Fibroblast of lung (primary cell): ENCODE measurements around the gene HOXC6. TPM values are rescaled to one million over a fixed set of nuclear protein-coding genes. Genes with fewer than 3 reads are reported as not detected.

Source experiments
- DNase-seq, 2 donors: peaks; one replicate each; pipeline versions ENCODE4 v3.0.0 to v3.0.0-alpha.2; 2010; ENCODE audit warnings: low read depth in 2 of 2
- H2AFZ ChIP-seq: 2 replicates; pipeline ENCODE4 v1.5.1; 2012; ENCODE audit warnings: low read length, control low read depth, inconsistent platforms
- H3K27ac ChIP-seq: 2 replicates; pipeline ENCODE4 v1.5.1; 2011; ENCODE audit warnings: low read length, control low read depth; ENCODE audit not compliant: insufficient read depth
- H3K27me3 ChIP-seq: 2 replicates; pipeline ENCODE4 v1.5.1; 2011; ENCODE audit warnings: mild to moderate bottlenecking, low read length; ENCODE audit not compliant: control insufficient read depth, insufficient read depth
- H3K36me3 ChIP-seq: 2 replicates; pipeline ENCODE4 v1.5.1; 2011; ENCODE audit warnings: low read length; ENCODE audit not compliant: control insufficient read depth, insufficient read depth
- H3K4me1 ChIP-seq: 2 replicates; pipeline ENCODE4 v1.5.1; 2011; ENCODE audit warnings: low read length; ENCODE audit not compliant: control insufficient read depth, insufficient read depth; ENCODE audit errors: extremely low read depth
- H3K4me2 ChIP-seq: 2 replicates; pipeline ENCODE4 v1.5.1; 2011; ENCODE audit warnings: low read length, control low read depth; ENCODE audit not compliant: insufficient read depth; ENCODE audit errors: extremely low read depth
- H3K4me3 ChIP-seq, 4 experiments: fragments of 200-600 bp in 1 of 4; sonication (generic) in 1 of 4; replicated peaks in 1 of 4; 2 replicates each; pipeline ENCODE4 v1.5.1; 2011 to 2016; ENCODE audit warnings: low read length in 4 of 4, low read depth in 3 of 4, mild to moderate bottlenecking in 3 of 4, control low read depth in 2 of 4, inconsistent platforms in 1 of 4, mixed read lengths in 1 of 4; ENCODE audit not compliant: insufficient read depth in 1 of 4; ENCODE audit errors: control extremely low read depth in 1 of 4
- H3K79me2 ChIP-seq: 2 replicates; pipeline ENCODE4 v1.5.1; 2012; ENCODE audit warnings: mild to moderate bottlenecking, low read length, inconsistent platforms; ENCODE audit not compliant: control insufficient read depth, insufficient read depth
- H3K9ac ChIP-seq: 2 replicates; pipeline ENCODE4 v1.5.1; 2011; ENCODE audit warnings: mild to moderate bottlenecking, low read length, control low read depth; ENCODE audit not compliant: insufficient read depth
- H3K9me3 ChIP-seq: 2 replicates; pipeline ENCODE4 v1.5.1; 2012; ENCODE audit warnings: low read depth, low read length; ENCODE audit not compliant: control insufficient read depth, insufficient read depth
- H4K20me1 ChIP-seq: 2 replicates; pipeline ENCODE4 v1.5.1; 2011; ENCODE audit warnings: low read length; ENCODE audit not compliant: control insufficient read depth, insufficient read depth; ENCODE audit errors: extremely low read depth
- EZH2 ChIP-seq: IDR thresholded peaks from 2 replicates; pipeline ENCODE4 v1.5.1; 2012; ENCODE audit warnings: low read length, control low read depth, mild to moderate bottlenecking; ENCODE audit errors: missing control alignments
- polyA plus RNA-seq, 2 donors: library from polyadenylated mRNA; depleted of rRNA in 1 of 2; stranded (reverse) in 1 of 2; unstranded in 1 of 2; fragments of >200 nt; gene quantifications; 2 replicates each; pipeline ENCODE4 v1.2.1, GENCODE V29; 2011 to 2012; ENCODE audit warnings: missing spikeins in 1 of 2
- total RNA-seq: library from RNA; depleted of rRNA; stranded (reverse); fragments of >200 nt; gene quantifications from 2 replicates; pipeline ENCODE4 v1.2.1, GENCODE V29; 2014
- TF ChIP-seq, protein P1 (sequence below), 2 donors: IDR thresholded peaks in 1 of 2; conservative IDR thresholded peaks in 1 of 2; 1 replicate in 1 of 2; 2 replicates in 1 of 2; pipeline ENCODE4 v1.5.1; 2011 to 2012; ENCODE audit warnings: low read length in 2 of 2, control low read depth in 1 of 2, inconsistent platforms in 1 of 2, low read depth in 1 of 2, mild to moderate bottlenecking in 1 of 2

HOXC6 gene
- total and polyA plus RNA-seq, 2 donors (not counting 1 experiment from before 2014, with no cell fraction given), result 0.17 to 0.52 TPM

DNA sequence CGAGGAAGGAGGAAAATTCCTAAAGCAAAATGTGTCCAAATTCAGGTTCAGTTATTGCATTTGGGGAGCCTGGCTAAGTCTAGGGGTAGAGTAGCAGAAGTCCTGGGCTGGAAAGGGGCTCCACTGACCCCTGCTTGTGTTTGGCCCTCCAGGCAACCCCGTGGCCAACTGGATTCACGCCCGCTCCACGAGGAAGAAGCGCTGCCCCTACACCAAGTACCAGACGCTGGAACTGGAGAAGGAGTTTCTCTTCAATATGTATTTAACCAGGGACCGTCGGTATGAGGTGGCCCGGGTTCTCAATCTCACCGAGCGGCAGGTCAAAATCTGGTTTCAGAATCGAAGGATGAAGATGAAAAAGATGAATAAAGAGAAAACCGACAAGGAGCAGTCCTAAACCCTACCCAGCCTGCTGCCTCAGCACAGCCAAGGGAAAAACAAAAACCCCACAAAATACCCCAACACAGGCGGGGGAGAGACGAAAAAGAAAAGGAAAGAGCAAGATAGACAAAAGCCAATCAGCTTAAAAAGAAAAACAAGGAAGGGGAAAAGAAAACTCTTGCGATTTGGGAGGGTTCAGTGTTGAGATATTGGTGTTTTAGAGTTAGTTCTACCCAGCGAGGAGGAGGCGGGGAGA is 25.8 kb upstream of the HOXC6 start:
- Histone ChIP-seq H3K9ac (no peak overlapping the region), H3K4me3 (no peak overlapping the region), H3K27me3 (peaks cover 78% of the 10 kb centered on the region), H3K4me1 (no peaks in the 10 kb centered on the region), H3K79me2 (no peaks in the 10 kb centered on the region), H3K4me2 (no peak overlapping the region), H3K9me3 (no peaks in the 10 kb centered on the region), H4K20me1 (no peaks in the 10 kb centered on the region), H3K27ac (no peak overlapping the region), H3K36me3 (no peaks in the 10 kb centered on the region), H2AFZ (no peak overlapping the region)
- no peak for DNase-seq
- TF ChIP-seq, protein P1, sequence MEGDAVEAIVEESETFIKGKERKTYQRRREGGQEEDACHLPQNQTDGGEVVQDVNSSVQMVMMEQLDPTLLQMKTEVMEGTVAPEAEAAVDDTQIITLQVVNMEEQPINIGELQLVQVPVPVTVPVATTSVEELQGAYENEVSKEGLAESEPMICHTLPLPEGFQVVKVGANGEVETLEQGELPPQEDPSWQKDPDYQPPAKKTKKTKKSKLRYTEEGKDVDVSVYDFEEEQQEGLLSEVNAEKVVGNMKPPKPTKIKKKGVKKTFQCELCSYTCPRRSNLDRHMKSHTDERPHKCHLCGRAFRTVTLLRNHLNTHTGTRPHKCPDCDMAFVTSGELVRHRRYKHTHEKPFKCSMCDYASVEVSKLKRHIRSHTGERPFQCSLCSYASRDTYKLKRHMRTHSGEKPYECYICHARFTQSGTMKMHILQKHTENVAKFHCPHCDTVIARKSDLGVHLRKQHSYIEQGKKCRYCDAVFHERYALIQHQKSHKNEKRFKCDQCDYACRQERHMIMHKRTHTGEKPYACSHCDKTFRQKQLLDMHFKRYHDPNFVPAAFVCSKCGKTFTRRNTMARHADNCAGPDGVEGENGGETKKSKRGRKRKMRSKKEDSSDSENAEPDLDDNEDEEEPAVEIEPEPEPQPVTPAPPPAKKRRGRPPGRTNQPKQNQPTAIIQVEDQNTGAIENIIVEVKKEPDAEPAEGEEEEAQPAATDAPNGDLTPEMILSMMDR (conservative IDR thresholded peaks at IDR 0.05 in 1 of 2, IDR thresholded peaks at IDR 0.05 in 1 of 2; ENCODE audit: low read depth in 1 of 2, low read length in 2 of 2), result no peak
- peak; percentile 25 for TF ChIP-seq EZH2

- TF ChIP-seq, protein P1 (conservative IDR thresholded peaks at IDR 0.05 in 1 of 2, IDR thresholded peaks at IDR 0.05 in 1 of 2; ENCODE audit: low read depth in 1 of 2, low read length in 2 of 2), result no peak
- peak; percentile 59 for TF ChIP-seq EZH2
- no peak overlapping the region for H3K9ac ChIP-seq
- no peaks in the 10 kb centered on the region for H4K20me1 ChIP-seq
- peaks cover 77% of the 10 kb centered on the region for H3K27me3 ChIP-seq
- no peaks in the 10 kb centered on the region for H3K79me2 ChIP-seq
- no peaks in the 10 kb centered on the region for H3K4me1 ChIP-seq
- H3K27ac ChIP-seq, result no peak overlapping the region
- H3K36me3 ChIP-seq, result no peaks in the 10 kb centered on the region
- H3K9me3 ChIP-seq, result no peaks in the 10 kb centered on the region
- DNase-seq, result no peak
- H3K4me2 ChIP-seq, result no peak overlapping the region
- no peak overlapping the region for H3K4me3 ChIP-seq
- H2AFZ ChIP-seq, result no peak overlapping the region
Observed at GRCh38 chr12:54002915-54003389, 25.3 kb upstream of the HOXC6 start.

DNA sequence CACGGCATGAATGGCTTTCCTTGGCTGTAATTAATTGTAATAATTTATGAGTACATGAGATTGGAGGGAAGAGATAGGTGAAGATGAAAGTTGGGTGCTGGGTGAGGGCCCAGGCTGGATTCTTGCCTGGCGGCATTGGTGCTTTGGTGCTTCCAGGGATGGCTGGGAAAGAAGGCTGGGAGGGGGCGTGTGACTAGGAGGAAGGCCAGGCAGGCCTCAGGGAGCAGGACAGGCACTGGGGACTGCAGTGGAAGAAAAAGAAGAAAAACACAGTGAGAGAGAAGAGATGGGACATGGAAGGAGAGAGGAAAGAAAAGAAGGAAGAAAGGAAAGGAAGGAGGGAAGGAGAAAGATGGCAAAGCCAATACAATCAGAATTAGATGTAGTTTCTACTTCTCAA is 24.6 kb upstream of the HOXC6 start:
- H3K4me1 ChIP-seq, result no peaks in the 10 kb centered on the region
- H3K9me3 ChIP-seq, result no peaks in the 10 kb centered on the region
- no peaks in the 10 kb centered on the region for H3K36me3 ChIP-seq
- H3K9ac ChIP-seq, result no peak overlapping the region
- no peak for DNase-seq
- no peak overlapping the region for H2AFZ ChIP-seq
- H3K27me3 ChIP-seq, result peaks cover 80% of the 10 kb centered on the region
- no peak overlapping the region for H3K4me3 ChIP-seq
- no peaks in the 10 kb centered on the region for H4K20me1 ChIP-seq
- H3K27ac ChIP-seq, result no peak overlapping the region
- TF ChIP-seq EZH2, result no peak
- TF ChIP-seq, protein P1 (conservative IDR thresholded peaks at IDR 0.05 in 1 of 2, IDR thresholded peaks at IDR 0.05 in 1 of 2; ENCODE audit: low read depth in 1 of 2, low read length in 2 of 2), result no peak
- no peaks in the 10 kb centered on the region for H3K79me2 ChIP-seq
- H3K4me2 ChIP-seq, result no peak overlapping the region
